K562 (cell line): Measurements from ENCODE around the gene TBP. TPM values are rescaled to one million over a fixed set of nuclear protein-coding genes. Genes with fewer than 3 reads are reported as not detected.

ENCODE experiments used
- EZH2 ChIP-seq: IDR thresholded peaks from 2 replicates; pipeline ENCODE4 v1.6.1; 2012; ENCODE audit warnings: low read depth, mild to moderate bottlenecking, inconsistent platforms, low read length, borderline replicate concordance
- MEIS2 ChIP-seq: fragments of 450-650 bp; IDR thresholded peaks from 2 replicates; pipeline ENCODE4 v1.6.1; 2014; ENCODE audit warnings: mild to moderate bottlenecking; ENCODE audit not compliant: partially characterized antibody
- NCOR1 ChIP-seq: fragments of 450-650 bp; IDR thresholded peaks from 2 replicates; pipeline ENCODE4 v1.6.1; 2016; ENCODE audit warnings: mild to moderate bottlenecking, moderate library complexity
- POLR2B ChIP-seq: fragments of 450-650 bp; IDR thresholded peaks from 2 replicates; pipeline ENCODE4 v1.6.1; 2018; ENCODE audit warnings: low read depth; ENCODE audit not compliant: partially characterized antibody
- PYGO2 ChIP-seq: fragments of 450-650 bp; IDR thresholded peaks from 2 replicates; pipeline ENCODE4 v1.6.1; 2016; ENCODE audit warnings: mild to moderate bottlenecking, missing genetic modification characterization, moderate library complexity, missing compliant biosample characterization
- SAP30 ChIP-seq: fragments of 200-600 bp; sonication (generic); IDR thresholded peaks from 2 replicates; pipeline ENCODE4 v1.6.1; 2012; ENCODE audit warnings: borderline replicate concordance, low read depth, mild to moderate bottlenecking, moderate library complexity, low read length, control low read depth, inconsistent platforms; ENCODE audit not compliant: insufficient read depth, poor library complexity, severe bottlenecking
- TOE1 ChIP-seq, 2 experiments: fragments of 450-650 bp in 1 of 2; sonication (generic) in 1 of 2; formaldehyde crosslinking in 1 of 2; IDR thresholded peaks; 2 replicates each; pipeline versions ENCODE4 v1.7.1 to v1.8.0; 2016 to 2022; ENCODE audit warnings: borderline replicate concordance in 2 of 2, mild to moderate bottlenecking in 2 of 2, antibody characterized with exemption in 1 of 2, inconsistent platforms in 1 of 2, low read depth in 1 of 2, missing genetic modification reagents in 1 of 2, moderate library complexity in 1 of 2
- polyA plus RNA-seq, 8 experiments: library from polyadenylated mRNA; depleted of rRNA in 4 of 8; stranded (reverse) in 5 of 8; unstranded in 3 of 8; fragments of >200 nt; fragmentation: Nextera tagmentation in 2 of 8; fragmentation: Illumina TruSeq in 1 of 8; extraction: Ambion mirVana in 2 of 8; extraction: Trizol in 1 of 8; gene quantifications; 2 replicates each; pipeline versions ENCODE4 v1.2.1 to v1.2.3, GENCODE V29; 2011 to 2014; ENCODE audit warnings: inconsistent platforms in 1 of 8, missing spikeins in 1 of 8
- total RNA-seq, 7 experiments: library from RNA; depleted of rRNA in 6 of 7; stranded (reverse); fragments of >200 nt in 6 of 7; fragmentation: Illumina TruSeq in 2 of 7; extraction: Trizol in 2 of 7; gene quantifications; 2 replicates each; pipeline versions ENCODE4 v1.2.1 to v1.2.3, GENCODE V29; 2011 to 2021; ENCODE audit warnings: low replicate concordance in 1 of 7
- TF ChIP-seq, protein P1 (sequence below): sonication (generic); formaldehyde crosslinking; IDR thresholded peaks from 2 replicates; pipeline ENCODE4 v1.8.0; 2022; ENCODE audit warnings: mild to moderate bottlenecking, missing genetic modification reagents
- TF ChIP-seq, protein P2 (sequence below): sonication (generic); formaldehyde crosslinking; IDR thresholded peaks from 2 replicates; pipeline ENCODE4 v1.8.0; 2022; ENCODE audit warnings: mild to moderate bottlenecking, missing genetic modification reagents
- TF ChIP-seq, protein P3 (sequence below): fragments of 450-650 bp; IDR thresholded peaks from 2 replicates; pipeline ENCODE4 v1.7.1; 2018; ENCODE audit warnings: mild to moderate bottlenecking, low read depth; ENCODE audit not compliant: partially characterized antibody
- TF ChIP-seq, protein P4 (sequence below): fragments of 450-650 bp; formaldehyde crosslinking; IDR thresholded peaks from 2 replicates; pipeline ENCODE4 v1.4.0; 2020; ENCODE audit warnings: mild to moderate bottlenecking, moderate library complexity
- TF ChIP-seq, protein P5 (sequence below): sonication (generic); formaldehyde crosslinking; IDR thresholded peaks from 2 replicates; pipeline ENCODE4 v1.5.0; 2020; ENCODE audit warnings: missing genetic modification reagents
- TF ChIP-seq, protein P6 (sequence below): fragments of 450-650 bp; IDR thresholded peaks from 2 replicates; pipeline ENCODE4 v1.6.1; 2016

The TBP gene
- total and polyA plus RNA-seq, 9 of the 15 experiments (the other 6 are each of a cell fraction or from before 2014, with no cell fraction given), result 28.5 to 86.1 (median 39.5) TPM

DNA sequence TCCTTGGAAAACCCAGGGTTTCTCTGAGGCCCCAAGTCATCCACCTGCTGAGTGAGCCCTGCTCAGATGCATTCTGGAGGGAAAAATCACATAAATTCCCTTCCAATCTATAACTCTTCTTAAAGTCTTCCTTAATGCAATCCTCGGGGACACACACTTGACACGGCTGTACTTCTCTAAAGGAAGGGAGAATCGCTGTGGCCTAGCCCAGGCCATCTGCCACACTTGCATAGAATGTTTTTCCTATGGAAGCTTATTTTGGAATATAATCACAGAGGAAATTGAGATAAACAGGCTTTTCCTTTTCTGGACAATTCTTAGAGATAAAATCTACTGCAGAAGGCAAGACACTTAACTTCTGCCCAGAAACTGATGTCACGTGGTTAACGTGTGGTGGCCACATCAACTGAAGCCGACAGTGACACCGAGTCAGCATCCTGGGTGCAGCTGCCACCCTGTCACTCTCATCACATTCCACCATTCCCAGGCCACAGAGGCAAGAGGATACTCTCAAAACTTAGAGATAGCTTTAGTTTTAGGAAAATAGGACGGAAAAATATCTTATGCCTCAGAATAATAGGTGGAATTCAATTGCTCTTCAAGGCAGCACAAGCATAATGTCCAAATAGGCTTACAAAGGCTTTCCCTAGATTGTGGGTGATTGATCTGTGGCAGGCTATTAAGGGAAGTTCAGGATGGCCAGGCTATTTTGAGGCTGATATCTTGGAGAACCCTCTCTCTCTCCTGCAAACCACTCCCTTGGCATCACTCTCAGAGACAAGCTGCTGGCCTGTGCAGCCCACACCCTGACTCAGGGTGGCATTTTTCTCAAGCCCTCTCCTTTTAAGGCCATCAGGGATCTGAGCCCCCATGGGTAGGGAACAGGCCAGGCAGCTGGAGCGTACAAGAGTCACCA, 30.7 kb upstream of the TBP start (continued):
- TF ChIP-seq, protein P1, sequence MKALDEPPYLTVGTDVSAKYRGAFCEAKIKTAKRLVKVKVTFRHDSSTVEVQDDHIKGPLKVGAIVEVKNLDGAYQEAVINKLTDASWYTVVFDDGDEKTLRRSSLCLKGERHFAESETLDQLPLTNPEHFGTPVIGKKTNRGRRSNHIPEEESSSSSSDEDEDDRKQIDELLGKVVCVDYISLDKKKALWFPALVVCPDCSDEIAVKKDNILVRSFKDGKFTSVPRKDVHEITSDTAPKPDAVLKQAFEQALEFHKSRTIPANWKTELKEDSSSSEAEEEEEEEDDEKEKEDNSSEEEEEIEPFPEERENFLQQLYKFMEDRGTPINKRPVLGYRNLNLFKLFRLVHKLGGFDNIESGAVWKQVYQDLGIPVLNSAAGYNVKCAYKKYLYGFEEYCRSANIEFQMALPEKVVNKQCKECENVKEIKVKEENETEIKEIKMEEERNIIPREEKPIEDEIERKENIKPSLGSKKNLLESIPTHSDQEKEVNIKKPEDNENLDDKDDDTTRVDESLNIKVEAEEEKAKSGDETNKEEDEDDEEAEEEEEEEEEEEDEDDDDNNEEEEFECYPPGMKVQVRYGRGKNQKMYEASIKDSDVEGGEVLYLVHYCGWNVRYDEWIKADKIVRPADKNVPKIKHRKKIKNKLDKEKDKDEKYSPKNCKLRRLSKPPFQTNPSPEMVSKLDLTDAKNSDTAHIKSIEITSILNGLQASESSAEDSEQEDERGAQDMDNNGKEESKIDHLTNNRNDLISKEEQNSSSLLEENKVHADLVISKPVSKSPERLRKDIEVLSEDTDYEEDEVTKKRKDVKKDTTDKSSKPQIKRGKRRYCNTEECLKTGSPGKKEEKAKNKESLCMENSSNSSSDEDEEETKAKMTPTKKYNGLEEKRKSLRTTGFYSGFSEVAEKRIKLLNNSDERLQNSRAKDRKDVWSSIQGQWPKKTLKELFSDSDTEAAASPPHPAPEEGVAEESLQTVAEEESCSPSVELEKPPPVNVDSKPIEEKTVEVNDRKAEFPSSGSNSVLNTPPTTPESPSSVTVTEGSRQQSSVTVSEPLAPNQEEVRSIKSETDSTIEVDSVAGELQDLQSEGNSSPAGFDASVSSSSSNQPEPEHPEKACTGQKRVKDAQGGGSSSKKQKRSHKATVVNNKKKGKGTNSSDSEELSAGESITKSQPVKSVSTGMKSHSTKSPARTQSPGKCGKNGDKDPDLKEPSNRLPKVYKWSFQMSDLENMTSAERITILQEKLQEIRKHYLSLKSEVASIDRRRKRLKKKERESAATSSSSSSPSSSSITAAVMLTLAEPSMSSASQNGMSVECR (CRISPR knock-in tag), result no peak
- TF ChIP-seq EZH2, result no peak
- TF ChIP-seq, protein P2, sequence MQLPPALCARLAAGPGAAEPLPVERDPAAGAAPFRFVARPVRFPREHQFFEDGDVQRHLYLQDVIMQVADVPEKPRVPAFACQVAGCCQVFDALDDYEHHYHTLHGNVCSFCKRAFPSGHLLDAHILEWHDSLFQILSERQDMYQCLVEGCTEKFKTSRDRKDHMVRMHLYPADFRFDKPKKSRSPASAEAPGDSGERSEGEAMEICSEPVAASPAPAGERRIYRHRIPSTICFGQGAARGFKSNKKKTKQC, result no peak
- TF ChIP-seq SAP30, result no peak
- TF ChIP-seq MEIS2, result no peak
- TF ChIP-seq, protein P3, sequence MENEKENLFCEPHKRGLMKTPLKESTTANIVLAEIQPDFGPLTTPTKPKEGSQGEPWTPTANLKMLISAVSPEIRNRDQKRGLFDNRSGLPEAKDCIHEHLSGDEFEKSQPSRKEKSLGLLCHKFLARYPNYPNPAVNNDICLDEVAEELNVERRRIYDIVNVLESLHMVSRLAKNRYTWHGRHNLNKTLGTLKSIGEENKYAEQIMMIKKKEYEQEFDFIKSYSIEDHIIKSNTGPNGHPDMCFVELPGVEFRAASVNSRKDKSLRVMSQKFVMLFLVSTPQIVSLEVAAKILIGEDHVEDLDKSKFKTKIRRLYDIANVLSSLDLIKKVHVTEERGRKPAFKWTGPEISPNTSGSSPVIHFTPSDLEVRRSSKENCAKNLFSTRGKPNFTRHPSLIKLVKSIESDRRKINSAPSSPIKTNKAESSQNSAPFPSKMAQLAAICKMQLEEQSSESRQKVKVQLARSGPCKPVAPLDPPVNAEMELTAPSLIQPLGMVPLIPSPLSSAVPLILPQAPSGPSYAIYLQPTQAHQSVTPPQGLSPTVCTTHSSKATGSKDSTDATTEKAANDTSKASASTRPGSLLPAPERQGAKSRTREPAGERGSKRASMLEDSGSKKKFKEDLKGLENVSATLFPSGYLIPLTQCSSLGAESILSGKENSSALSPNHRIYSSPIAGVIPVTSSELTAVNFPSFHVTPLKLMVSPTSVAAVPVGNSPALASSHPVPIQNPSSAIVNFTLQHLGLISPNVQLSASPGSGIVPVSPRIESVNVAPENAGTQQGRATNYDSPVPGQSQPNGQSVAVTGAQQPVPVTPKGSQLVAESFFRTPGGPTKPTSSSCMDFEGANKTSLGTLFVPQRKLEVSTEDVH, result no peak
- TF ChIP-seq, protein P4, sequence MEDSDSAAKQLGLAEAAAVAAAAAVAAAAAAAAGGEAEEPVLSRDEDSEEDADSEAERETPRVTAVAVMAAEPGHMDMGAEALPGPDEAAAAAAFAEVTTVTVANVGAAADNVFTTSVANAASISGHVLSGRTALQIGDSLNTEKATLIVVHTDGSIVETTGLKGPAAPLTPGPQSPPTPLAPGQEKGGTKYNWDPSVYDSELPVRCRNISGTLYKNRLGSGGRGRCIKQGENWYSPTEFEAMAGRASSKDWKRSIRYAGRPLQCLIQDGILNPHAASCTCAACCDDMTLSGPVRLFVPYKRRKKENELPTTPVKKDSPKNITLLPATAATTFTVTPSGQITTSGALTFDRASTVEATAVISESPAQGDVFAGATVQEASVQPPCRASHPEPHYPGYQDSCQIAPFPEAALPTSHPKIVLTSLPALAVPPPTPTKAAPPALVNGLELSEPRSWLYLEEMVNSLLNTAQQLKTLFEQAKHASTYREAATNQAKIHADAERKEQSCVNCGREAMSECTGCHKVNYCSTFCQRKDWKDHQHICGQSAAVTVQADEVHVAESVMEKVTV, result no peak
- TF ChIP-seq TOE1 (IDR thresholded peaks at IDR 0.05; ENCODE audit: borderline replicate concordance), result peak; percentile 87
- no peak for TF ChIP-seq TOE1 (CRISPR knock-in tag; IDR thresholded peaks at IDR 0.05; ENCODE audit: borderline replicate concordance, low read depth)
- no peak for TF ChIP-seq POLR2B
- no peak for TF ChIP-seq NCOR1
- no peak for TF ChIP-seq PYGO2
- TF ChIP-seq, protein P5, sequence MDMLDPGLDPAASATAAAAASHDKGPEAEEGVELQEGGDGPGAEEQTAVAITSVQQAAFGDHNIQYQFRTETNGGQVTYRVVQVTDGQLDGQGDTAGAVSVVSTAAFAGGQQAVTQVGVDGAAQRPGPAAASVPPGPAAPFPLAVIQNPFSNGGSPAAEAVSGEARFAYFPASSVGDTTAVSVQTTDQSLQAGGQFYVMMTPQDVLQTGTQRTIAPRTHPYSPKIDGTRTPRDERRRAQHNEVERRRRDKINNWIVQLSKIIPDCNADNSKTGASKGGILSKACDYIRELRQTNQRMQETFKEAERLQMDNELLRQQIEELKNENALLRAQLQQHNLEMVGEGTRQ (CRISPR knock-in tag), result peak; percentile 61
- TF ChIP-seq, protein P6, sequence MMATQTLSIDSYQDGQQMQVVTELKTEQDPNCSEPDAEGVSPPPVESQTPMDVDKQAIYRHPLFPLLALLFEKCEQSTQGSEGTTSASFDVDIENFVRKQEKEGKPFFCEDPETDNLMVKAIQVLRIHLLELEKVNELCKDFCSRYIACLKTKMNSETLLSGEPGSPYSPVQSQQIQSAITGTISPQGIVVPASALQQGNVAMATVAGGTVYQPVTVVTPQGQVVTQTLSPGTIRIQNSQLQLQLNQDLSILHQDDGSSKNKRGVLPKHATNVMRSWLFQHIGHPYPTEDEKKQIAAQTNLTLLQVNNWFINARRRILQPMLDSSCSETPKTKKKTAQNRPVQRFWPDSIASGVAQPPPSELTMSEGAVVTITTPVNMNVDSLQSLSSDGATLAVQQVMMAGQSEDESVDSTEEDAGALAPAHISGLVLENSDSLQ, result peak; percentile 17; the same call in 1 of the 2 replicates
